ENCODE results near the gene CASP1. TPM values are rescaled to one million over a fixed set of nuclear protein-coding genes. Genes with fewer than 3 reads are reported as not detected.

CASP1 gene
- total RNA-seq, 1 experiment from 2014 or later: not detected

DNA sequence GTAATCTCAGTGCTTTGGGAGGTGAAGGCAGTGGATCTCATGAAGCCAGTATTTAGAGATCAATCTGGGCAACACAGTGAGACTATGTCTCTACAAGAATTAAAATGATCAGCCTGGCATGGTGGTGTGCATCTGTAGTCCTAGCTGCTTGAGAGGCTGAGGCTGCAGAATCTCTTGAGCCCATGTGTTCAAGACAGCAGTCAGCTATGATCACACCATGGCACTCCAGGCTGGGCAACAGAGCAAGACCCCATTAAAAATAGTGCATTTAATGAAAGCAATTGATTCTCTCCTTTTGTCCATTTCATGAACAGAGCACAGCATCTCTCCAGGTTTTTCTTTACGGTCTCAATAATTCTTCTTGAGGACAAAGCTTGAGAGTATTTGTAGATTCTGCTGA, 21.5 kb upstream of the CASP1 start:
- no peak overlapping the region for H3K9ac ChIP-seq (ENCODE audit: extremely low read depth, insufficient read length, low read length)
- no peak overlapping the region for H4K5ac ChIP-seq (ENCODE audit: insufficient read length, low read depth, low read length)
- H3K27ac ChIP-seq (ENCODE audit: insufficient read length, low read depth, low read length): no peak overlapping the region
- no peaks in the 10 kb centered on the region for H3K9me3 ChIP-seq (ENCODE audit: control insufficient read depth, low read depth, low read length)
- H3K79me2 ChIP-seq (ENCODE audit: insufficient read depth, low read length): no peaks in the 10 kb centered on the region
- H3K23ac ChIP-seq (ENCODE audit: insufficient read length, low read depth, low read length): no peak overlapping the region
- Mint-ChIP-seq H3K27ac (no peak overlapping the region), H3K9me3 (no peaks in the 10 kb centered on the region), H3K27me3 (ENCODE audit: low read depth) (no peaks in the 10 kb centered on the region), H3K36me3 (ENCODE audit: insufficient read depth in 1 of 3, low read depth in 3 of 3) (no peaks in the 10 kb centered on the region), H3K4me1 (no peaks in the 10 kb centered on the region), H3K4me3 (no peak overlapping the region)
- H4K20me1 ChIP-seq (ENCODE audit: control insufficient read depth, insufficient read depth, insufficient read length): no peaks in the 10 kb centered on the region
- no peaks in the 10 kb centered on the region for H3K79me1 ChIP-seq (ENCODE audit: insufficient read depth, low read depth, low read length, poor library complexity, severe bottlenecking)
- H3K23me2 ChIP-seq (ENCODE audit: insufficient read length, low read depth, low read length, poor library complexity, severe bottlenecking): no peaks in the 10 kb centered on the region
- DNase-seq: no peak
- no peak overlapping the region for H3K4ac ChIP-seq (ENCODE audit: low read depth, low read length)
- H3K18ac ChIP-seq (ENCODE audit: insufficient read length, low read depth, low read length): no peak overlapping the region
- H3K14ac ChIP-seq (ENCODE audit: insufficient read depth, low read length): no peak overlapping the region
- no peak overlapping the region for H2BK12ac ChIP-seq (ENCODE audit: insufficient read length, low read depth, low read length)
- H3K4me2 ChIP-seq (ENCODE audit: insufficient read depth, insufficient read length, low read length): no peak overlapping the region
- H4K8ac ChIP-seq (replicated peaks; ENCODE audit: insufficient read length, low read depth, low read length): no peak overlapping the region
- H3K27me3 ChIP-seq (ENCODE audit: insufficient read depth, low read length): no peaks in the 10 kb centered on the region
- H3T11ph ChIP-seq (ENCODE audit: low read length): no peak overlapping the region
- no peak overlapping the region for H2AFZ ChIP-seq (ENCODE audit: low read length)
- no peak overlapping the region for H2AK5ac ChIP-seq (ENCODE audit: insufficient read length, low read length)
- no peak overlapping the region for H4K91ac ChIP-seq (ENCODE audit: insufficient read length, low read depth, low read length)
- WGBS (ENCODE audit: extremely low coverage, insufficient read length, low lambda C conversion rate): no CpG with 5 or more reads among the region's 1 CpG
- TF ChIP-seq, protein P1, sequence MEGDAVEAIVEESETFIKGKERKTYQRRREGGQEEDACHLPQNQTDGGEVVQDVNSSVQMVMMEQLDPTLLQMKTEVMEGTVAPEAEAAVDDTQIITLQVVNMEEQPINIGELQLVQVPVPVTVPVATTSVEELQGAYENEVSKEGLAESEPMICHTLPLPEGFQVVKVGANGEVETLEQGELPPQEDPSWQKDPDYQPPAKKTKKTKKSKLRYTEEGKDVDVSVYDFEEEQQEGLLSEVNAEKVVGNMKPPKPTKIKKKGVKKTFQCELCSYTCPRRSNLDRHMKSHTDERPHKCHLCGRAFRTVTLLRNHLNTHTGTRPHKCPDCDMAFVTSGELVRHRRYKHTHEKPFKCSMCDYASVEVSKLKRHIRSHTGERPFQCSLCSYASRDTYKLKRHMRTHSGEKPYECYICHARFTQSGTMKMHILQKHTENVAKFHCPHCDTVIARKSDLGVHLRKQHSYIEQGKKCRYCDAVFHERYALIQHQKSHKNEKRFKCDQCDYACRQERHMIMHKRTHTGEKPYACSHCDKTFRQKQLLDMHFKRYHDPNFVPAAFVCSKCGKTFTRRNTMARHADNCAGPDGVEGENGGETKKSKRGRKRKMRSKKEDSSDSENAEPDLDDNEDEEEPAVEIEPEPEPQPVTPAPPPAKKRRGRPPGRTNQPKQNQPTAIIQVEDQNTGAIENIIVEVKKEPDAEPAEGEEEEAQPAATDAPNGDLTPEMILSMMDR (conservative IDR thresholded peaks at IDR 0.05): no peak
- no peak overlapping the region for H2BK5ac ChIP-seq (ENCODE audit: insufficient read length, low read length)
- no peak overlapping the region for H2BK20ac ChIP-seq (ENCODE audit: low read depth, low read length, poor library complexity, severe bottlenecking)
- H3K4me1 ChIP-seq (ENCODE audit: insufficient read depth, low read length): no peaks in the 10 kb centered on the region
- no peak overlapping the region for H3K56ac ChIP-seq (ENCODE audit: insufficient read length, low read depth, low read length)
- no peak overlapping the region for H2BK15ac ChIP-seq (ENCODE audit: low read depth, low read length)
- no peak overlapping the region for H2BK120ac ChIP-seq (ENCODE audit: low read depth, low read length, poor library complexity, severe bottlenecking)

Measured in H9 (cell line).